ENCODE results near the gene COTL1.

- TF ChIP-seq EZH2 (IDR thresholded peaks at IDR 0.05; ENCODE audit: borderline replicate concordance, low read length) (no peak), CTCF (conservative IDR thresholded peaks at IDR 0.05 in 1 of 2, IDR thresholded peaks at IDR 0.05 in 1 of 2; ENCODE audit: extremely low read depth in 1 of 2, insufficient read depth in 1 of 2, low read depth in 1 of 2, low read length in 2 of 2) (no peak)
These were observed 54.0 kb downstream of the COTL1 start for GRCh38 chr16:84563786-84564420.
